ENCODE results near the gene VWF.

The VWF gene

DNA sequence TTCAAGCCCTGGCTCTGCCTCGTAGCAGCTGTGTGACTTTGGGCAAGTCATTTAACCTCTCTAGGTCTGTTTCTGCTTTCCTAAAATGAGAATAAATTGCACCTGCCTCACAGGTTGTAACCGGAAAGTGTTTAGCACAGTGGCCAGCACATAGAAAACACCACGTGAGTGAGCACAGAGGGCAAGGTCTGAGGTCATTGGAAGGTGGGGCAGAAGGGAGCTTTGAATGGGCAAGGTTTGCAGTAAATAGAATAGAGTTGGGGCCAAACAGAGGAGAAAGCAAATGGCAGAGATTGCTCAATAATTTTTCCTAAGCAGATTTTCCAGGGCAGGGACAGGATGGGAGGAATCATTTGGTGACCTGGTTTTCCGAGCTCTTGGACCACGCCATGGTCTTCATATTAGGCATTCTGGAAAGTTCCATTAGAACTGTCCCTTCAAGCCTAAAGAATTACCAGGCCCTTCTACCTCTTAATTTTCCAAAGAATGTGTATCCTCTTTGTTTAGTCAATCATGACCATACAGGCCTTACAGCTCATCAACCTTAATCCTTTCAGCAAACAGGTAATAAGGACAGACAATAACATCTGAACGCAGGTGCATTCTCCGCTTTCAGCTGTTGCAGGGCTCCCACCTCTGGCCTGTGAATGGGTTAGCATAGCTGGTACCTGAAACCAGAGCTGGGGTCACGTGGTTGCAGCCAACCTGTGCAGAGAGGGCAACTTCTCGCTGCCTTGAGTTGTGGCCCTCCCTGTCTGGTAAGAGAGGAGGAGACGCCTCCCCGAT is 53.8 kb downstream of the VWF start:
- Histone ChIP-seq H3K27ac (ENCODE audit: low read length) (peak overlapping the region; percentile 19; the same call in 1 of the 2 replicates), H3K4me3 (ENCODE audit: low read length) (no peak overlapping the region), H3K36me3 (replicated peaks; ENCODE audit: insufficient read depth, low read length) (no peaks in the 10 kb centered on the region), H3K4me1 (ENCODE audit: low read length) (peaks cover 10% of the 10 kb centered on the region; the same call in 1 of the 2 replicates), H3K27me3 (replicated peaks; ENCODE audit: insufficient read depth, low read length) (no peaks in the 10 kb centered on the region), H2AFZ (ENCODE audit: low read length) (no peak overlapping the region), H3K4me2 (ENCODE audit: low read depth, low read length) (no peak overlapping the region), H3K9ac (ENCODE audit: low read length) (no peak overlapping the region), H3K9me3 (replicated peaks; ENCODE audit: insufficient read depth, low read length) (no peaks in the 10 kb centered on the region), H3K9me2 (replicated peaks; ENCODE audit: insufficient read depth, low read length) (no peaks in the 10 kb centered on the region), H3K79me2 (ENCODE audit: low read length) (no peaks in the 10 kb centered on the region), H3F3A (ENCODE audit: insufficient read depth, low read length) (no peaks in the 10 kb centered on the region), H4K20me1 (ENCODE audit: insufficient read depth, low read length) (no peaks in the 10 kb centered on the region)
- TF ChIP-seq CTCF (IDR thresholded peaks at IDR 0.05; ENCODE audit: low read length) (no peak), EZH2phosphoT487 (IDR thresholded peaks at IDR 0.05; ENCODE audit: low read length) (no peak), EZH2 (optimal IDR thresholded peaks at IDR 0.05; ENCODE audit: low read depth, low read length) (no peak)
- peak; percentile 35 for DNase-seq

DNA sequence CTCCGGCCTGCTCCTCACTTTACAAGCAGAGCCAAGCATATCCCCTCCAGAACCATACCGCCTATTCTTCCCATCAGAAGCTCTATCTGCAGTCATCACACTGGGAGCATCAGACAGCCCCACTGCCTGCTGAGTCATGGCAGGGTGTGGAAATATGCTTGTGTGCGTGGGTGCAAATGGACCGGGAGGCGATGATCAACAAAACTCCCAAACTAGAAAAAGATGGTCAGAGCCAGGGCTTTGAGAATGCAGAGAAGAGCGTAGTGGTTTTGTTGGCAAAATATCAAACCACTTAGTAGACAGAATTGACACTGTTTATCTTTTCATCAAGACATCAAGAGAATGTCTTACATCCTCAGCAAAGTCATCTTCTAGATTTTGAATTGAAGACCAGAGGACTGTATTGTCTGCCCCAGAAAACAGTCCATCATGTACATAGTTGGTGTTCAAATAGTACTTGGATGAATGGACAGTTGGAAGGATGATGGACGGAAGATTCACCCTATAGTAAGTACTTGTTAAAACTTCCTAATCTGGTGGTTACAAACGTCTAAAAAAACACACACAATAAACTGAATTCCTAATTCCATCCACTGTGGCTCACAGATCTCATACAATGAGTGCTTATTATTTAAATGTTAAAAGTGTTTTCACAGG is 54.9 kb downstream of the VWF start:
- Histone ChIP-seq H3K79me2 (ENCODE audit: low read length) (no peaks in the 10 kb centered on the region), H3K4me2 (ENCODE audit: low read depth, low read length) (no peak overlapping the region), H3K9me3 (replicated peaks; ENCODE audit: insufficient read depth, low read length) (no peaks in the 10 kb centered on the region), H3K27ac (ENCODE audit: low read length) (no peak overlapping the region), H3K4me1 (ENCODE audit: low read length) (peaks cover 8% of the 10 kb centered on the region; the same call in 1 of the 2 replicates), H2AFZ (ENCODE audit: low read length) (no peak overlapping the region), H3K4me3 (ENCODE audit: low read length) (no peak overlapping the region), H4K20me1 (ENCODE audit: insufficient read depth, low read length) (no peaks in the 10 kb centered on the region), H3K36me3 (replicated peaks; ENCODE audit: insufficient read depth, low read length) (no peaks in the 10 kb centered on the region), H3K9me2 (replicated peaks; ENCODE audit: insufficient read depth, low read length) (no peaks in the 10 kb centered on the region), H3K9ac (ENCODE audit: low read length) (no peak overlapping the region), H3K27me3 (replicated peaks; ENCODE audit: insufficient read depth, low read length) (no peaks in the 10 kb centered on the region), H3F3A (ENCODE audit: insufficient read depth, low read length) (no peaks in the 10 kb centered on the region)
- no peak for DNase-seq
- TF ChIP-seq EZH2 (optimal IDR thresholded peaks at IDR 0.05; ENCODE audit: low read depth, low read length) (no peak), CTCF (IDR thresholded peaks at IDR 0.05; ENCODE audit: low read length) (no peak), EZH2phosphoT487 (IDR thresholded peaks at IDR 0.05; ENCODE audit: low read length) (no peak)

GRCh38 chr12:6068227-6068626 is 56.2 kb downstream of the VWF start:
- H3K9me3 ChIP-seq (replicated peaks; ENCODE audit: insufficient read depth, low read length): no peaks in the 10 kb centered on the region
- H3K4me3 ChIP-seq (ENCODE audit: low read length): no peak overlapping the region
- H3F3A ChIP-seq (ENCODE audit: insufficient read depth, low read length): no peaks in the 10 kb centered on the region
- H2AFZ ChIP-seq (ENCODE audit: low read length): no peak overlapping the region
- no peak overlapping the region for H3K9ac ChIP-seq (ENCODE audit: low read length)
- H4K20me1 ChIP-seq (ENCODE audit: insufficient read depth, low read length): no peaks in the 10 kb centered on the region
- no peaks in the 10 kb centered on the region for H3K9me2 ChIP-seq (replicated peaks; ENCODE audit: insufficient read depth, low read length)
- H3K27ac ChIP-seq (ENCODE audit: low read length): no peak overlapping the region
- H3K36me3 ChIP-seq (replicated peaks; ENCODE audit: insufficient read depth, low read length): no peaks in the 10 kb centered on the region
- H3K4me1 ChIP-seq (ENCODE audit: low read length): peaks cover 5% of the 10 kb centered on the region; the same call in 1 of the 2 replicates
- no peak for DNase-seq
- no peaks in the 10 kb centered on the region for H3K79me2 ChIP-seq (ENCODE audit: low read length)
- no peak overlapping the region for H3K4me2 ChIP-seq (ENCODE audit: low read depth, low read length)
- no peaks in the 10 kb centered on the region for H3K27me3 ChIP-seq (replicated peaks; ENCODE audit: insufficient read depth, low read length)
- TF ChIP-seq CTCF (IDR thresholded peaks at IDR 0.05; ENCODE audit: low read length) (no peak), EZH2 (optimal IDR thresholded peaks at IDR 0.05; ENCODE audit: low read depth, low read length) (no peak), EZH2phosphoT487 (IDR thresholded peaks at IDR 0.05; ENCODE audit: low read length) (no peak)

Measured in MM.1S (cell line).